GM21367 (cell line): ENCODE measurements around the gene PDGFRB.

Experiments
- ATAC-seq: cut with Tn5 transposase; IDR thresholded peaks from one replicate; pipeline ENCODE4 v1.9.1; 2021; ENCODE audit not compliant: unreplicated experiment

The PDGFRB gene

DNA sequence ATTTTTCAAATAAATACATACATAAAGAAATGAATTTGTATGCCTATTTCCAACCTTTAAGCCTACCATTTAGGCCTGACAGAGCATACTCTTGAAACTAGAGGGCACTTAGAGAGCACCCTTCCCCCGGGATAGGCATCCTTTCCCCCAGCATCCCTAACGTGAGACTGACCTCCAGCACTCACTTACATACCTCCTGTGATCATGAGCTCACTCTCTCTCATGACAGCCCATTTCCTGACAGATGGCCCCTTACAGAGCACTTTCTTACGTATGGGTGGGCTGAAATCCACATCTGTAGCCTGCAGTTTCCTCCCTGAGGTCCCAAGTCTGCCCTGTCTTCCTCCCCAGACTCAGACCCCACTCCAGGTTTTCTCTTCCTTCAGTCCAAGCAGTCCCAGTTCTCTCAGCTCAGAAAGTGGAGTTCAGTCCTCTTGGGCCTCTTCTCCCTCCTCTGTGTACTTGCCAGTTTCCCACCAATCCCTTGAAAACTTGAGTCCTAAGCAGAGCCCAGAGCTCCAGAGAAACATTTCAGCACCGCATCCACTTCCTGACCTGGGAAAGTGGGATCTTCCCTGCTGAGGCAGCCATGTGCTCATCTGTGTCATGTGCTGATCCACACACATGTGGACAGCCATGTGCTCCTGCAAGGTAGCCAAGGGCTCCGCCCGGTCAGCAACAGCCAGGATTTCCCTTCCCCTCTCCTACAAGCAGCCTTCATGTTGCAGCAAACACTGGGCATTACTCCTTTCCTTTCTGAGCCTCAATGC is 8.8 kb upstream of the PDGFRB start:
- ATAC-seq, result no peak

DNA sequence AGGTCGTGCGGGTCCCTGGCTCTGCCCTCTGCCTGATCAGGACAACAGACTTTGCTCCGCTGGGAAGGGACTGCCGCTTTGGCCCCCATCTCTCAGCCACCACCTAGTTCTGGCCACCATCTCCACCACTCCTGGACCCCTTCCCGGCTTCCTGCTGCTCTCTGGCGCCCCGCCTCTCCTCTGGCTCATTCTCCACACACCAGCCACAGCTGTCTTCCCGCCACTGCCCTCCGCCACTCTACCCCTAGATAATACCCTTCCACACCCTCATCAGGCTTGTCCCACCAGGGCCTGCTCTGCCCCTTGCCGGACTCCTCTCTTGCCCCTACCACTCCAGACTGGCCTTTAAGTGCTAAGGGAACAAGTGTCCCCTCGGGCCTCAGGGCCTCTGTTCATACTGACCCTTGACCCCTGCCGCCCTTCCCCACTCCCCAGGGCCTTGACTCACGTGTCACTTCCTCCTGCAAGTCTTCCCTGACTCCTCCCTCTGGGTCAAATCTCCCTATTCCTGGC is 8.0 kb upstream of the PDGFRB start:
- ATAC-seq, result no peak

DNA sequence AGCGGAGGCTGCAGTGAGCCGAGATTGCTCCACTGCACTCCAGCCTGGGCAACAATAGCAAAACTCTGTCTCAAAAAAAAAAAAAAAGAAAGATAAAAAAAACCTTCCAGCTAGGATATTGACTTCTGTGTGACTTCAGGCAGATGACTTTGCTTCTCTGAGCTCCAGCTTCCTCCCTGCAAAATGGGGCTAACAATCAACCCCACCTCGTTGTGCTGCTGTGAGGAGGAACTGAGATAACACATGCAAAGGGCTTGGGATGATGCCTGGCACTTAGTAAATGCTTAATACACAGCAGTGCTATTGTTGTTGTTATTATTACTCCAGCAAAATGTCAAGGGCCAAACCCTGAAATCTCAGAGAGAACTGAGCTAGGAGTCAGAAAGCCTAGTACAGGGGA is 7.4 kb upstream of the PDGFRB start:
- no peak for ATAC-seq

DNA sequence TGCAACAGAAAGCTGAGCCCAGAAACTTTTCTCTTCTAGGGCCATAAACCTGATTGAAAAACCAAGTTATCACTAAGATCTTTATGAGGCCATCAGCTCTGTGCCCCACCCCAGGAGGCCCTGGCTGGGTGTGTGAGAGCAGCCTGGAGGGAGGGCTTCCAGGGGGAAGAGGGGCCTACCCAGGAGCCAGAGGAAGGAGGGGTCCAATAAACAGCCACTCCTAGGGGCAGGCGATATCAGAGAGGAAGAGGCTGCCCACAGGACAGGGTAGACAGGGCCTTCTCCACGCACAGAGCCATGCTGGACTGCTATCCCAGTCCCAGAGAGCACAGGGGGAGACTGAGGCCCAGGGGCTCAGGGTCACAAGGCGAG is 6.5 kb upstream of the PDGFRB start:
- ATAC-seq, result no peak

DNA sequence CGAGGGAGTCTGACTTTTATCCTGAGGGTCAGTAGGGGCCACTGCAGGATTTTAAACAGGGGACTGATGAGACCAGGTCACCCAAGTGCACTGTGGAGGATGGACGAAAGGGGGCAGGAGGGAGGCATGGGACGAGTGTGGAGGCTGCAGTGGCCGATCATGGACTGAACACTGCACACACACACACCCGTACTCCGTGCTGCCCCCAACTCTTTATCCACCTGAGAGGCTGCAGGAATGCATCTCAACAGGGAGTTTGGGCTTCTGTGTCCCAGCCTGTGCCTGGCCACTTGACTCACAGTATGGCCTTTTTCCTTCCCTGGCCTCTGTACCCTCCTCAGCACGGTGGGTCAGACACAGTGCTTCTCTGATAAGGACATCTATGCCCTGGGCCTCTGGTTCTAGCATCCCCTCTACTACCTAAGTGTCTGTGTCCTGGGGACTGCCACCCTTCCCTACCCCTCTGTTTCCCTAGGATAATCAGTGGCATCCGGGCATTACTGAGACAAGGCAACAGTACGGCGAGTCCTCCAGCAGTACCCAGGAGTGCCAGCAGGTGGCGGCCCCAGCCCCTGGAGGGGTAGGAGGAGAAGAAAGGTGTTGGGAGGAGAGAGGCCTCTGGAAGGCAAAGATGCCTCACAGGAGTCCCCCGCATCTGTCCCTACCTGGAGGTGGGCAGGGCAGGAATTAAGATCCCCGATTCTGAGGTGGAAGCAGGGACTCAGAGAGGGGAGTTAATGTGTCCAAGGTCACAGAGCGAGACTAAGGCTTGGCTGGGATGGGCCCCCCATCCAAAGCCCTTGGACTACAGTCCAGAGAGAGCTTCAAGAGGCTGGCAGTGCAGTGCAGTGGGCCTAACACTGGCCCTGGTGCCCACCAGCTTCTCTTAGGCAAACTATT is 5.8 kb upstream of the PDGFRB start:
- peak; percentile 60 for ATAC-seq

DNA sequence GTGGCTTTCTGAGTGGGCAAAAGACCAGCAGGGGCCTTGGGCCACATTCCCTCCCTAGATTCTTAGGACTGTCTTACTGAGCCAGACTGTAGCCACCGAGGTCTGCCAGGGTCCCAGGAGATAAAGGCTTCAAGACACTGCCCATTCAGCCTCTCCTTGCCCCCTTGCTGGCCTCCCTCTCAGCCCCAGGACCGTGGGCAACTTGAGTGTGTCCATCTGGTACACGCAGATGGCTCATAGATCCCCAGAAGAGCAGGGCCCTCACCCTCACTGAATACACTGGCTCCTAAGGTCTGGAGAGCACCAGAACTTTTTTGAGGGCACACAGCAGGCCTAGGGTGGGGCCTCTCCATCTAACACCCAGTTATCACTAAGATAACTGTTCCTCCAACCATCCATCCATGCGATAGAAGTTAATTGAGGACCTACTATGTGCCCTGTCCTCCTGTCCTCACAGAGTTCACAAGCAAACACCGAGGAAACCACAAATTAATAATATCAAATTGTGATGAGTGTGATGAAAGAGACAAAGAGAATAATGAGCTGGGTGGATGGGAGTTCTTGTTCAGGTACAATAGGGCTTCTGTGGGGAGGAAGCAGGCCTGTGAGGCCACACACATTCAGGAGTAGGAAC is 4.9 kb upstream of the PDGFRB start:
- ATAC-seq, result no peak

DNA sequence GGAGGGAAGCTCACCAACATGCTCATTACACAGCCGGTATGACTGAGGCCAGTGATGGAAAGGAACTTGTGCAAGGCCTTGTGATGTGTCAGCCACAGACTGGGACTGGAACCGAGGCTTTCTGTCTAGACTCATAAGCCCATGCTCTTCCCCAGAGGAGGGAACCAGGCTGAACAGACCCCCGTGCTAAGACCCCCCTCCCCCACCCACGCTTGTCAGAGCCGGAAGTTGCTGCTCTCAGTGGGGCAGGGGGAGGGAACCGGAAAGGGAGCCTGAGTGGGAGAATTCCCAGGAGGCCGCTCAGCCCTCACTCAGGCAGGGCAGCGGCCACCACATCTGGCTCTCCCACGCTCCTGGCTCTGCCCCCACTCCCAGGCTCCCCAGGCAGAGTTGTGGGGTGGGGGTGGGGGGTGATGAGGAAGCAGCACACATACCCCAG is 4.1 kb upstream of the PDGFRB start:
- ATAC-seq, result no peak

DNA sequence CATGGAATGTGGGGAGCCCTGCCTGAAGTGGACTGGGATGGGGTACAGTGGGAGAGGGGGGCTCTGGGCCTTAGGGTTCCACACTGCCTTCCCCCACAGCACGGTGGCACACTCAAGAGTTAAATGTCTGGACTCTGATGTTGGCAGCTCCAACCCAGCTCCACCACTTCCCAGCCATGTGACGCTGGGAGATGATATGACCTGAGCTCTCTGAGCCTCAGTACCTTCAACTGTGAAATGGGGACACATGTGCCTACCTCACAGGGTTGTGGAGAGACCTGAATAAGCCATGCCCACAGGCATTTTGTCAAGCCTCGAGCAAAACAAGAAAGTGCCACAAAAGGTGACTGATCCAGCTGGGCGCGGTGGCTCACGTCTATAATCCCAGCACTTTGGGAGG is 3.4 kb upstream of the PDGFRB start:
- ATAC-seq, result no peak

DNA sequence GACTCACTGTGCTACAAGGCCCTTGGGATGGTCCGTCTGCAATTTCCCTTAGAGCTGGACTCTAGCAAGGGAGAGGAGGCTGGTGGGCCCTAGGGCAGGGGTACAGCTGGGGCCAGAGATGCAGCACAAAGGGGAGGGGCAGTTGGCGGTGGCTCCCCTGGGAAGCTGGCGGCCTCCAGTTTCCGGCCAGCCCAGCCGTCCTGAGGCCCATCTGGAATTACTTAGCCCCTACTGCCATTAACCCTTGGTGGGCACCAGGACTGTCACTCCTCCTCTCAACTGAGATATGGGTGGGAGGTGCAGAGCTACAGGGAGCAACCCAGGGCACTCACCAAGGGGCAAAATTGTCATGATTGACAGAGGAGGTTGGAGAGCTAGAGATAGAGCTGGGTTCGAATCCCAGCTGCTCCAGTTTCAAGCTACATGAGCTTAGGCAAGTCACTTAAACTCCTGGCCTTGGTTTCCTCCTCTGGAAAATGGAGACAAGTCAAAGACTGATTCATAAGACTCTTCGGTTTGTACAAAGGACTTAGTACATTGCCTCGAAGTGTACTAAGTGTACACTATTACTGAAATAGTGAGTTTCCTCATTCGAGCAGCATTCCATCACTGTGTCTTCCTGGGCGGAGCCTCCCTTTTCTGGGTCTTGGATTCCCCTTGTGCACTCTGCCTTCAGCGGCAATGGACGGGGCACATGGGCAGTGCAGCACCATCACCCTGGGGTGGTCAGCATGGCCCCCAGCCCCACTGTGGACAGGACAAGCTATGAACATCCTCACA is 2.7 kb upstream of the PDGFRB start:
- no peak for ATAC-seq

DNA sequence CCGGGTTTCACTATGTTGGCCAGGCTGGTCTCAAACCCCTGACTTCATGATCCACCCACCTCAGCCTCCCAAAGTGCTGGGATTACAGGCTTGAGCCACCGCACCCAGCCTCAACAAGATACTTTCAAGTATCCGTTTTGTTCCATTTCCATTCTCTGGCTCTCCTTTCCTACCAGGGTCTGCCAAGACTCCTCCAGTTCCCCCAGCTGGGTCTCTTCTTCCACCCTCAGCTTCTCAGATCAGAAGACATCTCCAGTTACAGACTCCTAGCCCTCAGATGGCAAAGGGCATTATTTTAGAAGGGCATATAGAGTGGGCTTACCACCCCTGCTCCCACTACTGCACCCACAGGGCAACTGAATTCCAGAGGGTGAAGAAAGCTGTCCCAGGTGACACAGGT is 1.5 kb upstream of the PDGFRB start:
- ATAC-seq, result no peak

DNA sequence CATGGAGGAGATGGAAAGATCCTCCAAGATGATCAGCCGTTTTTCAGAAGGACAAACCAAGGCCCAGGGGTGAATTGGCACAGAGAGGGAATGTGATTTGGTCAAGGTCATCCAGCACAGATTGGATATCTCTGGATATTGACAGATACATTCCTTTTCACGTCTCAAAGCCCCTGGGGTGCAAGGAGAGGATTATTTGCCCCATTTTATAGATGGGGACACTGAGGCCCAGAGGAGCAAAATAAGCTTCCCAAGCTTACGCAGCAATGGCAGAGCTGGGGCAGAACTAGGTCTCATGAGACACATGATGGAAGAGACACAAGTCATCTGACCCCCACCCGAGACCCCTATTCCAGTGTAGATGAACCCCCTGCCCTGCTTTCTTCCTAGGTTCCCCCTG is 895 bp upstream of the PDGFRB start:
- ATAC-seq, result no peak

DNA sequence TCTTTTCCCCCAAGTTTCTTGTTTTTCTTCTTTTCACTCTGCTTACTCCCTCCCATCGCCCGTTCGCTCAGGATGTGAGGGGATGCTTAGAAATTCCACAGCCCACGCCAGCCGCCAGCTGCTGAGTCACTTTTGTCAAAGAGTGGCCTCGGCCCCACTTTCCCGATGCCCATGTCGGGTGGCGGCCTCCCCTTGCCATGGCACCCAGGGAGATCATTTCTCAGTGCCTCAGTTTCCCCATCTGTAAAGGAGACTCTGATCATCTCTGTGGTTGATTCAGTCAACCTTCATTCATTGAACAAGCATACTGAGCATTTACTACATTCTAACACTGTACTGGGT is 353 bp upstream of the PDGFRB start:
- no peak for ATAC-seq

DNA sequence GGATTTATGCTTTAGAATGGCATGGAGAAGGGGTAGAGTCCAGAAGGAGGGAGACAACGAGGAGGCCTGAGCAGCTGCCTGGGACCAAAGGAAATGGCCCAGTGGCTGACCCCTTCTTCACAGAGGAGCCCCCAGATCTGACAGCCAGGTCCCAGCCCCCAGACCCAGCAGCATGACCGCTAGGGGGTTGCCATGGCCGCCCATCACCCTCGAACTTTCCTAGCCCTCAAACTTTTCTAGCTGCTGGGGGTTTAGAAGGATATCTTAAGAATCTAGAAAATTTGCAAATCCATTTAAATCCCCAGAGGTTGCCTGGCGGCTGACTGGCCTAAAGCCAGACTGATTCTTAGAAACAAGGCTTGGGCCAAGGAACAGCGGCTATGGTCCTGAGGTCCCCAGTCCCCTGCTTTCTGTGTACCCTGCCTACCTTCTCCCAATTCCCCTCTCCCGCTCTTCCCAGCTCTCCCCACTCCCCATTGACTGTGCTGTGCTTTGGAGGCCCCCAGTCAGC is 972 bp downstream of the PDGFRB start:
- no peak for ATAC-seq

DNA sequence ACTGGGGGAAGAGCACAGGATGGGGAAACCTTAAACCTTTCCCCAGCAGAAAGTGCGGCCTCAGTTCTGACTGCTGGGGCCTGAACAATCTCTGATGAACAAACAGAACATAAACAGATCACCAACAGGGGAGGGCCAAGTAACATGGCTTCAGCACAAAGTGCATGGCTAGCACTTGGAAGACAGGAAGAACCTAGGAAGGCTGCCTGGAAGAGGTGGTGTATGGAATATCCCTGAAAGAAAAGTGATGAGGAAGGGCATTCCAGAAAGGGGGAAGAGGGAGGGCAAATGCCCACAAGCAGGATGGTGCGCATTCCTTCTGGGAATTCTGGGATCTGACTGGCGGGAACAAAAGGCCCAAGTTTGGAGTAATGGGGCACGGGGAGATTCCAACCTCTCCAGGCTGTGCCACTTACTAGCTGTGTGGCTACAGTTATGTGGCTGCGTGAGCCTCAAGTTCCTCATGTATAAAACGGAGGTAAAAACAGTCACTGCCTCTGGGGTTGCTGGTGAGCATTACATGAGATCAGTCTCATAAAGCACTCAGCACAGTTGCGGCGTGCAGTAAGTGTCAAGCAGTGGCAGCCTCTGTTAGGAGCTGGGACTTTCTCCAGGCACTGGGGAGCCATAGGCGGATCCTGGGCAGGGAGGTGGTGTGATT is 1.6 kb downstream of the PDGFRB start:
- ATAC-seq, result no peak

DNA sequence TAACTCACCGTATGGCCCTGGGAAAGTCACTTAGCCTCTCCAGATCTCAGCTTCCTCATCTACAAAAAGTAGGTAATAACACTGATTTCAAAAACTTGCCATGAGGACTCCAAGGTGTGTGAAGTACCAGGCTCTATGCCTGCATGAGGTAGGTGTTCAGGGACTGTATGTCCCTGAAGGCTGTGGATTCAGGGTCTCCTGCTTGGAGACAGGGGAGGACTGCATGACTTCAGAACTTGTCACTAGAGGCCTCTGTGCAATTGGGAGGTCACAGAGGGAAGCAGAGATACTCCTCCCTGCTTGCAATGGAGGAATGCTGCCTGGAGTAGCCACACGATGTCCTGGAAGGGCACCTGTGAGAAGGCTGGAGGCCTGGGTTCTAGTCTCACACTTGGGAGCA is 2.2 kb downstream of the PDGFRB start:
- ATAC-seq, result no peak

DNA sequence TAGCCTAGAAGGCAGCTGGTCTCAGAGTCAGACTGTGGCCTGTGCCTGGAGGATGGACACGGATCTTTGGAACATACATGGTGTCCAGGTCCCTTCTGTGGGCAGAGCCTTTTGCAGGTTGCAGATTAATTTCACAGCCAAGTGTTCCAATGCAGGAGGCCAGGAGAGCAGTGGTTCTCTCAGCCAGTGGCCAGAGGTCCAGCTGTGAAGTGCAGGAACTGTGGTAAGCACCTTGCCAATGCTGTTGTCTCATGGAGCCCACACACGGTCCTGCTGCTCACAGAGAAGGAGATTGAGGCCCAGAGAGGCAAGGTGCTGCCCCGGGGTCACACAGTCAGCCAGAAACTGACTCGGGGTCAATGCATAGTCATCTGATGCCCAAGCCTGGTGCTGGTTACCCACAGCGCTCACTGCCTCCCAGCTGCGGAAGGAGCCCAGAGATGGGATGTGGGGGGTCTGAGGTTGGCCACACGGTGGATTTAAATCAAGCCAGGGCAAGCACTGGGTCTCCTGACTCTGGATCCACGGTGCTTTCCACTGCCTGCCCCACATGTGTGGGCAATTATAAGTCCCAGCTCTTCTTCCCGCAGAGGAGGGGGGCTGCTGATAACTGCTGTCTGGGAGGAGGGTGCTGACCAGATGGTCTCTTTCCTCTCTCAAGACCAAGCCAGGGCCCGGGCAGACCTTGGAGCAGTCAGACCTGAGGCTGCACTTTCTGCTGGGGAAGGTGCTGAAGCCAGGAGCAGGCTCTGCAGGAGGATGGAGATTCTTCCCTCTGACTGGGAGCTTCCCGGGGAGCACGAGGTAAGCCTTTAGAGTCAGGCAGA is 2.8 kb downstream of the PDGFRB start:
- no peak for ATAC-seq

DNA sequence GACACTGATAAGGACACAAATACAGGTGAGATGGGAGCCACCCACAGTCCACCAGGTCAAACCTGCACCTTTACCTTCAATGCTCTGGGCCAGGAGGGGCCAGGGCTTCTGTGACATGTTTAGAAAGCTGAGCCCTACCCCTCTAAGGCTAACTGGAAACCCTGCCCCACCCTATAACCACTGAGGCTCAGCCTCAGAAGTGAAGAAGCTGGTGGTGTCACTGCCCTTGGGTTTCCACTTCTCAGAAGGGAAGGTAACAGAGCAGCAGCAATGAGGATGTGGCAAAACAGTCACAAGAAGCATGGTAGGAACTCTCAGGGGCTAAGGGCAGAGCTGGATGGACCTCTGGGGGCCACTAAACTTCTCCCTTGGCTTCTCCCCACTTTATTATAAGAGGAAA is 6.0 kb downstream of the PDGFRB start:
- no peak for ATAC-seq

DNA sequence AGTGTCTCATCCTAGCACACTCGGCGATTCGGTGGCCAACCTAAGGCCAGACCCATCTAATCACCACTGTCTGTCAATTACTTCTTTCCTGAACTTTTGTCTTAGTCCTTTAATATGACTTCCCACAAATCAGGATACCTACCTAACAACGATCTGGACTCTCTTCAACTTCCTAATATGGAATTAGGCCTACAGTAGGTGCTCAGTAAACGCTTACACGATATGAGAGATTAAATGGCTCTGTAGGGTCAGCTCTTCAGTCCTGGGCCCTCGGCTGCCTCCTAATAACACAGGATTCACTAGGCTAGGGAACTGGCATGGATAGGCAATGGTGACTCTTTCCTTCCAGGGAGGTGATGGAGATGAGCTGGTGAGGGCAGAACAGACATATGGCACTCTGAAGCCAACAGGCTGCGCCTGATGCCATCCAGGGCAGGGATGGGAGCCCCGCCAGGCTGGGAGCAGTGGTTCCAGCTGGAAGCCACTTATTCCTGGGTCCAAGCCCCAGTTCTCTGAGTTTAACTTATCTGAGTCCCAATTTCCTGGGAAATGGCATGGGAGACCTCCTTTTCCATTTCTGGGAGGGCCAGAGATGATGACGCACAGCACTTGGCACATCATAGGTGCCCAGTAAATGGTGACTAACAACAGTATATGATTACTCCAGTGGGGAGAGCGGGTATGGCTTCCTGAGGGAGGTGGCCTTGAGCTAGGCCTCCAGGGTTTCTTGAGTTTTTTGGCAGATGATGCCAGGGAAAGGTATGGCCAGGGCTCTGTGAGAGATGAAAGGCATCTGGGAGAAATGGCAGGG is 7.3 kb downstream of the PDGFRB start:
- ATAC-seq, result no peak

DNA sequence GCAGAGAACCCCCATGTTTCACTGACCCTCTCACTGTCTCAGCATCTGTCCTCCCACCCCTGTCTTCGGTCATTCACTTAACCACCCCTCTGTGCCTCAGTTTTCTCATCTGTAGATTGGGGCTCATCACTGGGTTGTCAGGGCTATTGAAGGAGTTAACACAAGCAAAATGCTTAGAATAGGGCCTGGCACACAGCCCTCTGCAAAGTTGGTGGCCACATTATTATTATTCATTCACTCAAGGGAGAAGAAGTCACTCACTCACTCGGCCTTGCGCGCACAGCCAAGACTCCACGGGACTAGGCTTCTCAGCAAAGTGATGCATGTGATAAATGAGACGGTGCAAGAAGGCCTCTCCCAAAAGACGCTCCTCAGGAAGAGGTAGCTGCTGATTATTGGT is 8.0 kb downstream of the PDGFRB start:
- no peak for ATAC-seq
